Measurements from ENCODE around the gene TPK1.
"Not testable (repeated sequence)": the region's sequence is repeated elsewhere in the genome, so short reads cannot be mapped to it uniquely, and the experiment has no call there.

Gene TPK1

DNA sequence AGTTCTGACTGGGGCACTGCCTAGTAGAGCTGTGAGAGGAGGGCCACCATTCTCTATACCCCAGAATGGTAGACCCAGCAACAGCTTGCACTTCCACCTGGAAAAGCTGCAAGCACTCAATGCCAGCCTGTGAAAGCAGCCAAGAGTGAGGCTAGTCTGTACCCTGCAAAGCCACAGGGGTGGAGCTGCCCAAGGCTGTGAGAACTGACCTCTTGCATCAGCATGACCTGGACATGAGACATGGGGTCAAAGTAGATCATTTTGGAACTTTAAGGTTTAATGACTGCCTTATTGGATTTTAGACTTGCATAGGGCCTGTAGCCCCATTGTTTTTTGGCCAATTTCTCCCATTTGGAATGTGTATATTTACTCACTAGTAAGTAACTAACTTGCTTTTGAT lies 206.3 kb downstream of the TPK1 start:
- no peak overlapping the region for H3K4me3 ChIP-seq (ENCODE audit: low read length)
- no peak for TF ChIP-seq ZNF274 (IDR thresholded peaks at IDR 0.05; ENCODE audit: low read depth, low read length)

- TF ChIP-seq ZNF274 (IDR thresholded peaks at IDR 0.05; ENCODE audit: low read depth, low read length): no peak
- no peak overlapping the region for H3K4me3 ChIP-seq (ENCODE audit: low read length)
Measured at GRCh38 chr7:144629011-144629410, 206.8 kb downstream of the TPK1 start.

DNA sequence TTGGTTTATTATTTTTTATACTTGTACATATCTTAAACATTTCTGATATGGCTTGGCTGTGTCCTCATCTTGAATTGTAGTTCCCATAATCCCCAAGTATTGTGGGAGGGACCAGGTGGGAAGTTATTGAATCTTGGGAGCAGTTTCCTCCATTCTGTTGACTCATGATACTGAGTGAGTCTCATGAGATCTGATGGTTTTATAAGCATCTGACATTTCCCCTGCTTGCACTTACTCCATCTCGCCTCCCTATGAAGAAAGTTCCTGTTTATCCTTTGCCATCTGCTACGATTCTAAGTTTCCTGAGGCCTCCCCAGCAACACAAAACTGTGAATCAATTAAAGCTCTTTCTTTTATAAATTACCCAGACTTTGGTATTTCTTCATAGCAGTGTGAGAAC lies 207.7 kb downstream of the TPK1 start:
- no peak for TF ChIP-seq ZNF274 (IDR thresholded peaks at IDR 0.05; ENCODE audit: low read depth, low read length)
- H3K4me3 ChIP-seq (ENCODE audit: low read length): no peak overlapping the region

- no peak overlapping the region for H3K4me3 ChIP-seq (ENCODE audit: low read length)
- TF ChIP-seq ZNF274 (IDR thresholded peaks at IDR 0.05; ENCODE audit: low read depth, low read length): no peak
Measured at GRCh38 chr7:144622745-144623144, 213.1 kb downstream of the TPK1 start.

GRCh38 chr7:144606261-144606660 lies 229.6 kb downstream of the TPK1 start:
- no peak for TF ChIP-seq ZNF274 (IDR thresholded peaks at IDR 0.05; ENCODE audit: low read depth, low read length)
- no peak overlapping the region for H3K4me3 ChIP-seq (ENCODE audit: low read length)

GRCh38 chr7:144596953-144597352 lies 238.9 kb downstream of the TPK1 start:
- no peak for TF ChIP-seq ZNF274 (IDR thresholded peaks at IDR 0.05; ENCODE audit: low read depth, low read length)
- H3K4me3 ChIP-seq (ENCODE audit: low read length): no peak overlapping the region

GRCh38 chr7:144594580-144594979 lies 241.3 kb downstream of the TPK1 start:
- no peak for TF ChIP-seq ZNF274 (IDR thresholded peaks at IDR 0.05; ENCODE audit: low read depth, low read length)
- H3K4me3 ChIP-seq (ENCODE audit: low read length): no peak overlapping the region

GRCh38 chr7:144588559-144589051 lies 247.2 kb downstream of the TPK1 start:
- H3K4me3 ChIP-seq (ENCODE audit: low read length): no peak overlapping the region
- TF ChIP-seq ZNF274 (IDR thresholded peaks at IDR 0.05; ENCODE audit: low read depth, low read length): no peak

- TF ChIP-seq ZNF274 (IDR thresholded peaks at IDR 0.05; ENCODE audit: low read depth, low read length): no peak
- H3K4me3 ChIP-seq (ENCODE audit: low read length): no peak overlapping the region
Measured at GRCh38 chr7:144587701-144588100, 248.2 kb downstream of the TPK1 start.

DNA sequence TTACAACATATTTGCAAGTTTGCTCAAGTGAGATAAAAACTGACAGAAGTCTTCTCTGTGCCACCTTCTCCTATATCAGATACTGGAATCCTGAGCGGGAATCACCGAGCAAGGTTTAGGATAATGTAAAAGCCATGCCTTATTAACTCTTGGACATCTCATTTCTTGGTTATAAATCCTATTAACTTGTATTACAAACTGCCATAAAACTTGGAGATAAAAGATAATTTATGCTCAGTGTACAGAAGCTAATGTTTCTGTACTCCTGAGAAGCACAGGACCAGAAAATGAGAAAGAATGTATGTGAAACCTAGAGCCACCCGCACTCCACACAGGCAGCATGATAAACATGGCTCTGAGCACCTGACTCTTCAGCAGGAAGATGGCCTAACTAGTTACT lies 251.1 kb downstream of the TPK1 start:
- no peak overlapping the region for H3K4me3 ChIP-seq (ENCODE audit: low read length)
- TF ChIP-seq ZNF274 (IDR thresholded peaks at IDR 0.05; ENCODE audit: low read depth, low read length): no peak

GRCh38 chr7:144579687-144580086 lies 256.2 kb downstream of the TPK1 start:
- no peak overlapping the region for H3K4me3 ChIP-seq (ENCODE audit: low read length)
- TF ChIP-seq ZNF274 (IDR thresholded peaks at IDR 0.05; ENCODE audit: low read depth, low read length): no peak

- no peak for TF ChIP-seq ZNF274 (IDR thresholded peaks at IDR 0.05; ENCODE audit: low read depth, low read length)
- H3K4me3 ChIP-seq (ENCODE audit: low read length): no peak overlapping the region
Measured at GRCh38 chr7:144575456-144575855, 260.4 kb downstream of the TPK1 start.

- not testable (repeated sequence) for H3K4me3 ChIP-seq (ENCODE audit: low read length)
Measured at GRCh38 chr7:144574753-144575152, 261.1 kb downstream of the TPK1 start.

DNA sequence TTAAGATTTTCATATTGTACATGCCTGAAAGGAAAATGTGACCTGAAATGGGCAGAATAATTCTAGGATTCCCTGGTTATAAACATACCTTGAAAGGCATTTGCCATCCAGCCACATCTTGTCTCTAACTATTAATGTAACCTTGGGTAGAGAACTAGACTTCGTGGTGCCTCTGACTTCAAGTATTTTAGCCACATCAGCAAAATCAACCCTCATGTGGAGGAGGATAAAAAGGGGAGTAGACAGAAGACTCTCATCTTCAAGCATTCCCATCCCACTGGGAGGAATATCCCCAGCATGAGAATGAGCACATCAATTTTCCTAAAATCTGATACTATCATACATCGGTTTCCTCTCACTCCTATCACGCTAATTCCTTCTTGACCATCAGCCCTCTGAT lies 267.6 kb downstream of the TPK1 start:
- no peak for TF ChIP-seq ZNF274 (IDR thresholded peaks at IDR 0.05; ENCODE audit: low read depth, low read length)
- no peak overlapping the region for H3K4me3 ChIP-seq (ENCODE audit: low read length)

GRCh38 chr7:144565586-144565985 lies 270.3 kb downstream of the TPK1 start:
- no peak overlapping the region for H3K4me3 ChIP-seq (ENCODE audit: low read length)
- TF ChIP-seq ZNF274 (IDR thresholded peaks at IDR 0.05; ENCODE audit: low read depth, low read length): no peak

- TF ChIP-seq ZNF274 (IDR thresholded peaks at IDR 0.05; ENCODE audit: low read depth, low read length): no peak
- H3K4me3 ChIP-seq (ENCODE audit: low read length): no peak overlapping the region
Measured at GRCh38 chr7:144549861-144550260, 286.0 kb downstream of the TPK1 start.
